NCI-H2081 (cell line): ENCODE measurements around the gene STAT1.

Source experiments
- DNase-seq, 2 experiments: peaks; one replicate each; lab custom pipeline; 2025; lab: John Stamatoyannopoulos, UW

STAT1 gene

GRCh38 chr2:191031256-191031655 lies 17.3 kb upstream of the STAT1 start:
- DNase-seq, result no peak

GRCh38 chr2:191030521-191031154 lies 16.7 kb upstream of the STAT1 start:
- peak; percentile 69 to 70 for DNase-seq

- no peak for DNase-seq
Measured at GRCh38 chr2:191029280-191029950, 15.4 kb upstream of the STAT1 start.

- no peak for DNase-seq
Measured at GRCh38 chr2:191026377-191026776, 12.4 kb upstream of the STAT1 start.

- no peak for DNase-seq
Measured at GRCh38 chr2:191025135-191025534, 11.2 kb upstream of the STAT1 start.

- DNase-seq, result no peak
Measured at GRCh38 chr2:191023235-191023679, 9.3 kb upstream of the STAT1 start.

GRCh38 chr2:191020742-191021381 lies 6.9 kb upstream of the STAT1 start:
- peak in 1 of 2 experiments; percentile 45 for DNase-seq

GRCh38 chr2:191020221-191020741 lies 6.3 kb upstream of the STAT1 start:
- DNase-seq, result peak; percentile 97

- DNase-seq, result no peak
Measured at GRCh38 chr2:191019376-191019775, 5.4 kb upstream of the STAT1 start.

- no peak for DNase-seq
Measured at GRCh38 chr2:191018643-191019119, 4.7 kb upstream of the STAT1 start.

- no peak for DNase-seq
Measured at GRCh38 chr2:191018048-191018447, 4.1 kb upstream of the STAT1 start.

- DNase-seq, result no peak
Measured at GRCh38 chr2:191015831-191016230, 1.9 kb upstream of the STAT1 start.

GRCh38 chr2:191015239-191015638 lies 1.3 kb upstream of the STAT1 start:
- no peak for DNase-seq

GRCh38 chr2:191014653-191015020 lies 666 bp upstream of the STAT1 start:
- no peak for DNase-seq

- peak in 1 of 2 experiments; percentile 46 for DNase-seq
Measured at GRCh38 chr2:191013682-191013931, 364 bp downstream of the STAT1 start.

GRCh38 chr2:191012845-191013681 lies 908 bp downstream of the STAT1 start:
- DNase-seq, result peak in 1 of 2 experiments; percentile 32

- no peak for DNase-seq
Measured at GRCh38 chr2:191012346-191012745, 1.6 kb downstream of the STAT1 start.

- DNase-seq, result no peak
Measured at GRCh38 chr2:191010887-191011885, 2.8 kb downstream of the STAT1 start.

GRCh38 chr2:191009541-191010374 lies 4.2 kb downstream of the STAT1 start:
- no peak for DNase-seq

- DNase-seq, result no peak
Measured at GRCh38 chr2:191008286-191008685, 5.7 kb downstream of the STAT1 start.
